WERI-Rb-1 (cell line): Measurements from ENCODE around the gene HDDC3.

Experiments used
- DNase-seq: peaks from one replicate; pipeline ENCODE4 v3.0.0-alpha.2; 2020
- H3K27ac ChIP-seq: fragments of 250-450 bp; sonication (Bioruptor Pico); 2 replicates; pipeline ENCODE4 v1.5.1; 2020; ENCODE audit warnings: mild to moderate bottlenecking, moderate library complexity
- H3K27me3 ChIP-seq: fragments of 250-450 bp; sonication (Bioruptor Pico); 2 replicates; pipeline ENCODE4 v1.5.1; 2021; ENCODE audit warnings: mild to moderate bottlenecking, low read depth, moderate library complexity; ENCODE audit not compliant: insufficient read depth, severe bottlenecking
- H3K36me3 ChIP-seq: fragments of 250-450 bp; sonication (Bioruptor Pico); 2 replicates; pipeline ENCODE4 v1.5.1; 2020; ENCODE audit warnings: mild to moderate bottlenecking, moderate library complexity
- H3K4me3 ChIP-seq: 2 replicates; pipeline ENCODE4 v1.5.1; 2011; ENCODE audit warnings: low read depth, mild to moderate bottlenecking, control low read depth, low read length
- H3K9me3 ChIP-seq: fragments of 250-450 bp; sonication (Bioruptor Pico); 2 replicates; pipeline ENCODE4 v1.5.1; 2021; ENCODE audit warnings: mild to moderate bottlenecking, moderate library complexity; ENCODE audit not compliant: severe bottlenecking
- CTCF ChIP-seq: IDR thresholded peaks from 2 replicates; pipeline ENCODE4 v1.5.1; 2011; ENCODE audit warnings: low read depth, mild to moderate bottlenecking, control low read depth, inconsistent platforms, low read length

The HDDC3 gene

DNA sequence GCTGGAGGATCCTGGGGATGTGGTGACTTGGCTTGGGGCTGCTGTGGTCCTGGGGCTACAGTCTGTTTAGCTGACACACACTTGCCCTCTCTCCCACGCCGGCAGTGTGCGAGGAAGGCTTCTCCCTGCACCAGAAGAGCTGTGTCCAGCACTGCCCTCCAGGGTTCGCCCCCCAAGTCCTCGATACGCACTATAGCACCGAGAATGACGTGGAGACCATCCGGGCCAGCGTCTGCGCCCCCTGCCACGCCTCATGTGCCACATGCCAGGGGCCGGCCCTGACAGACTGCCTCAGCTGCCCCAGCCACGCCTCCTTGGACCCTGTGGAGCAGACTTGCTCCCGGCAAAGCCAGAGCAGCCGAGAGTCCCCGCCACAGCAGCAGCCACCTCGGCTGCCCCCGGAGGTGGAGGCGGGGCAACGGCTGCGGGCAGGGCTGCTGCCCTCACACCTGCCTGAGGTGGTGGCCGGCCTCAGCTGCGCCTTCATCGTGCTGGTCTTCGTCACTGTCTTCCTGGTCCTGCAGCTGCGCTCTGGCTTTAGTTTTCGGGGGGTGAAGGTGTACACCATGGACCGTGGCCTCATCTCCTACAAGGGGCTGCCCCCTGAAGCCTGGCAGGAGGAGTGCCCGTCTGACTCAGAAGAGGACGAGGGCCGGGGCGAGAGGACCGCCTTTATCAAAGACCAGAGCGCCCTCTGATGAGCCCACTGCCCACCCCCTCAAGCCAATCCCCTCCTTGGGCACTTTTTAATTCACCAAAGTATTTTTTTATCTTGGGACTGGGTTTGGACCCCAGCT is 51.0 kb downstream of the HDDC3 start:
- Histone ChIP-seq H3K9me3 (no peaks in the 10 kb centered on the region), H3K4me3 (no peak overlapping the region), H3K36me3 (no peaks in the 10 kb centered on the region), H3K27ac (no peak overlapping the region), H3K27me3 (no peaks in the 10 kb centered on the region)
- DNase-seq, result no peak
- no peak for TF ChIP-seq CTCF

DNA sequence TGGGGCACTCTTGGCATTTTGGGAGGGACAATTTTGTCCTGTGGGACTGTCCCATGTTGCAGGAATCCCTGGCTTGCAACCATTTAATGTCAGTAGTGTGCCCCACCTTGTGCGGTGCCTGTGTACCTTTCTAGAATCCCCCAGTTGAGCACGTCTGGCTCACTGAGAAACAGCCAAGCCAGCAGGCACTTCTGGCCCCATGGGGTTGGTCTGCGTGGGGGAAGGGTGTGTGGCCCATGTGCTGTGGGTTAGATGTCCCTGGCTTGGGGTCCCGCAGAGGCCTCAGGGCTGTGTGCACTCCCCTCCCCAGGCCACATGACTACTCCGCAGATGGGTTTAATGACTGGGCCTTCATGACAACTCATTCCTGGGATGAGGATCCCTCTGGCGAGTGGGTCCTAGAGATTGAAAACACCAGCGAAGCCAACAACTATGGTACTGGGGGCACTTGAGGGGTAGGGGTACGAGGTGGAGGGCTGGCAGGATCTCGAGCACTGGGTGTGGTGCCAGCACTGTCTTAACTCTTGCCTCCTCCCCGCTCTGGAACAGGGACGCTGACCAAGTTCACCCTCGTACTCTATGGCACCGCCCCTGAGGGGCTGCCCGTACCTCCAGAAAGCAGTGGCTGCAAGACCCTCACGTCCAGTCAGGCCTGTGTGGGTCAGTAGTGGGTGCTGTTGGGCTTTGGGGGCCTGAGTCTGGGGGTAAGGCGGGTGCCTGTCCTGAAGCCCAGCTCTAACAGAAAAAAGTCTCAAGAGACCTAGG is 51.8 kb downstream of the HDDC3 start:
- no peak for TF ChIP-seq CTCF
- Histone ChIP-seq H3K27me3 (no peaks in the 10 kb centered on the region), H3K36me3 (no peaks in the 10 kb centered on the region), H3K27ac (no peak overlapping the region), H3K4me3 (no peak overlapping the region), H3K9me3 (no peaks in the 10 kb centered on the region)
- no peak for DNase-seq
